NCI-H524 (cell line): Measurements from ENCODE around the gene TP53RK.
"Not testable (repeated sequence)": the region's sequence is repeated elsewhere in the genome, so short reads cannot be mapped to it uniquely, and the experiment has no call there.

ENCODE experiments used
- DNase-seq, 2 experiments: peaks; one replicate each; lab custom pipeline; 2025; lab: John Stamatoyannopoulos, UW

Gene TP53RK

GRCh38 chr20:46683011-46683667, 6.1 kb downstream of the TP53RK start:
- DNase-seq = no peak

GRCh38 chr20:46682063-46682821, 7.0 kb downstream of the TP53RK start:
- peak in 1 of 2 experiments; percentile 14 for DNase-seq

GRCh38 chr20:46681032-46681854, 8.0 kb downstream of the TP53RK start:
- DNase-seq = peak; percentile 67 to 77

GRCh38 chr20:46680684-46681031, 8.6 kb downstream of the TP53RK start:
- DNase-seq = no peak

GRCh38 chr20:46678516-46678915, 10.7 kb downstream of the TP53RK start:
- DNase-seq = no peak

- DNase-seq = no peak
Measured at GRCh38 chr20:46677608-46678007, 11.6 kb downstream of the TP53RK start.

- not testable (repeated sequence) for DNase-seq
Measured at GRCh38 chr20:46676649-46677316, 12.5 kb downstream of the TP53RK start.

GRCh38 chr20:46674253-46675083, 14.8 kb downstream of the TP53RK start:
- DNase-seq = no peak

- DNase-seq = no peak
Measured at GRCh38 chr20:46673394-46674252, 15.6 kb downstream of the TP53RK start.

GRCh38 chr20:46672543-46673148, 16.6 kb downstream of the TP53RK start:
- no peak for DNase-seq

GRCh38 chr20:46671866-46672542, 17.2 kb downstream of the TP53RK start:
- no peak for DNase-seq

GRCh38 chr20:46670585-46671584, 18.4 kb downstream of the TP53RK start:
- no peak for DNase-seq

- DNase-seq = no peak
Measured at GRCh38 chr20:46670228-46670584, 19.0 kb downstream of the TP53RK start.

GRCh38 chr20:46666818-46667515, 22.3 kb downstream of the TP53RK start:
- no peak for DNase-seq

GRCh38 chr20:46666306-46666705, 22.9 kb downstream of the TP53RK start:
- DNase-seq = no peak

GRCh38 chr20:46665602-46666001, 23.6 kb downstream of the TP53RK start:
- DNase-seq = no peak

- DNase-seq = no peak
Measured at GRCh38 chr20:46663531-46663930, 25.7 kb downstream of the TP53RK start.

GRCh38 chr20:46661659-46662058, 27.6 kb downstream of the TP53RK start:
- DNase-seq = no peak
